ENCODE measurements around the gene COG3.

GRCh38 chr13:45548281-45548680 is 83.5 kb downstream of the COG3 start:
- TF ChIP-seq CTCF (IDR thresholded peaks at IDR 0.05) = no peak
- no peak for TF ChIP-seq POLR2A (IDR thresholded peaks at IDR 0.05)
- TF ChIP-seq EP300 (IDR thresholded peaks at IDR 0.05; ENCODE audit: low read depth) = no peak
- TF ChIP-seq POLR2AphosphoS5 (IDR thresholded peaks at IDR 0.05) = no peak

Data from transverse colon (tissue), 4 donors.